HCT116 (cell line): ENCODE data around the gene HOXD9. TPM values are rescaled to one million over a fixed set of nuclear protein-coding genes. Genes with fewer than 3 reads are reported as not detected.

Source experiments
- ATAC-seq: fragments of 200-7000 bp; cut with Tn5 transposase; 2 replicates; pipeline ENCODE4 v1.9.1; 2020; ENCODE audit warnings: mild to moderate bottlenecking, moderate library complexity
- BruUV-seq: library from RNA; stranded (reverse); fragments of 400-500 nt; replicated peaks from 2 replicates; lab custom pipeline; 2021; lab: Mats Ljungman, UMichigan
- CTCF ChIA-PET: fragments of 300-600 bp; sonication (Branson Sonifier 250); formaldehyde crosslinking; loops from one replicate; lab custom pipeline; 2021; ENCODE audit warnings: antibody characterized with exemption; lab: Charles Lee
- POLR2A ChIA-PET: fragments of 300-600, 350-600 bp; sonication (Branson Sonifier 250); formaldehyde crosslinking; loops from one replicate; lab custom pipeline; 2021; ENCODE audit warnings: antibody characterized with exemption; lab: Charles Lee
- RAD21 ChIA-PET, 2 experiments: fragments of 300-600 bp; sonication (Branson Sonifier 250); formaldehyde crosslinking; loops; one replicate each; lab custom pipeline; 2023; ENCODE audit warnings: low total read pairs in 2 of 2; ENCODE audit not compliant: uncharacterized antibody in 2 of 2, unreplicated experiment in 2 of 2, low non-redundant PET in 1 of 2; lab: Charles Lee
- DNase-seq: peaks from one replicate; pipeline ENCODE4 v3.0.0-alpha.2; 2010; ENCODE audit warnings: low read depth, low spot score
- H2AFZ ChIP-seq: fragments of 200-600 bp; shearing (Covaris generic), sonication (generic); 2 replicates; pipeline ENCODE4 v1.6.1; 2017; ENCODE audit warnings: low read depth, mixed run types, mixed read lengths, antibody characterized with exemption, low read length; ENCODE audit not compliant: poor library complexity, severe bottlenecking
- H3K27ac ChIP-seq: 2 replicates; pipeline ENCODE4 v1.5.1; 2012; ENCODE audit warnings: low read depth, low read length
- H3K27me3 ChIP-seq: fragments of 200-600 bp; sonication (generic); 2 replicates; pipeline ENCODE4 v1.6.1; 2016; ENCODE audit warnings: mixed run types, low read length, mixed read lengths; ENCODE audit not compliant: insufficient read depth
- H3K36me3 ChIP-seq, 2 experiments: fragments of 200-500 bp in 1 of 2; fragments of 200-600 bp in 1 of 2; sonication (Bioruptor generic) in 1 of 2; sonication (generic) in 1 of 2; 2 replicates each; pipeline versions ENCODE4 v1.5.1 to v1.6.1; 2014 to 2016; ENCODE audit warnings: low read length in 2 of 2, inconsistent platforms in 1 of 2, mixed read lengths in 1 of 2, mixed run types in 1 of 2; ENCODE audit not compliant: insufficient read depth in 2 of 2, control insufficient read depth in 1 of 2
- H3K4me1 ChIP-seq, 2 experiments: fragments of 200-600 bp in 1 of 2; sonication (generic) in 1 of 2; 2 replicates each; pipeline versions ENCODE4 v1.5.1 to v1.6.1; 2012 to 2017; ENCODE audit warnings: low read length in 2 of 2, inconsistent platforms in 1 of 2, mild to moderate bottlenecking in 1 of 2, mixed read lengths in 1 of 2, mixed run types in 1 of 2, moderate library complexity in 1 of 2; ENCODE audit not compliant: insufficient read depth in 2 of 2, control insufficient read depth in 1 of 2
- H3K4me2 ChIP-seq: fragments of 200-600 bp; sonication (generic); 2 replicates; pipeline ENCODE4 v1.6.1; 2017; ENCODE audit warnings: mixed run types, low read length, mixed read lengths
- H3K4me3 ChIP-seq, 2 experiments: fragments of 200-600 bp in 1 of 2; sonication (generic) in 1 of 2; replicated peaks in 1 of 2; 2 replicates each; pipeline ENCODE4 v1.5.1; 2011 to 2016; ENCODE audit warnings: low read length in 2 of 2, control low read depth in 1 of 2, low read depth in 1 of 2, mild to moderate bottlenecking in 1 of 2, mixed read lengths in 1 of 2, mixed run types in 1 of 2
- H3K79me2 ChIP-seq: fragments of 200-600 bp; sonication (generic); 2 replicates; pipeline ENCODE4 v1.6.1; 2017; ENCODE audit warnings: mild to moderate bottlenecking, mixed run types, low read length, moderate library complexity, mixed read lengths; ENCODE audit not compliant: insufficient read depth
- H3K9ac ChIP-seq: fragments of 200-600 bp; sonication (generic); 2 replicates; pipeline ENCODE4 v1.6.1; 2016; ENCODE audit warnings: low read length, mixed read lengths
- H3K9me2 ChIP-seq: fragments of 200-600 bp; sonication (generic), shearing (Covaris generic); 2 replicates; pipeline ENCODE4 v1.6.1; 2017; ENCODE audit warnings: mixed run types, mild to moderate bottlenecking, moderate library complexity; ENCODE audit not compliant: insufficient read depth
- H3K9me3 ChIP-seq, 2 experiments: fragments of 200-500 bp in 1 of 2; fragments of 200-600 bp in 1 of 2; sonication (Bioruptor generic) in 1 of 2; sonication (generic) in 1 of 2; 2 replicates each; pipeline ENCODE4 v1.6.1; 2014 to 2017; ENCODE audit warnings: low read length in 2 of 2, mixed read lengths in 2 of 2, inconsistent platforms in 1 of 2, low read depth in 1 of 2, mild to moderate bottlenecking in 1 of 2, mixed run types in 1 of 2, moderate library complexity in 1 of 2; ENCODE audit not compliant: control insufficient read depth in 1 of 2, insufficient read depth in 1 of 2
- H4K20me1 ChIP-seq: fragments of 200-600 bp; sonication (generic), shearing (Covaris generic); 2 replicates; pipeline ENCODE4 v1.6.1; 2017; ENCODE audit warnings: mixed run types, mild to moderate bottlenecking, moderate library complexity; ENCODE audit not compliant: insufficient read depth
- CBX3 ChIP-seq: IDR thresholded peaks from 2 replicates; pipeline ENCODE4 v1.6.1; 2012; ENCODE audit warnings: low read depth
- EZH2 ChIP-seq: fragments of 200-600 bp; sonication (generic); IDR thresholded peaks from 2 replicates; pipeline ENCODE4 v1.6.1; 2017; ENCODE audit warnings: antibody characterized with exemption, mixed run types
- MAX ChIP-seq: IDR thresholded peaks from 2 replicates; pipeline ENCODE4 v1.6.1; 2012
- RAD21 ChIP-seq: IDR thresholded peaks from 2 replicates; pipeline ENCODE4 v1.6.1; 2012; ENCODE audit warnings: low read depth, mild to moderate bottlenecking
- SIN3A ChIP-seq: IDR thresholded peaks from 2 replicates; pipeline ENCODE4 v1.6.1; 2012; ENCODE audit warnings: low read depth
- SRF ChIP-seq: IDR thresholded peaks from 2 replicates; pipeline ENCODE4 v1.6.1; 2012; ENCODE audit warnings: low read depth
- ZFX ChIP-seq: fragments of 450-650 bp; IDR thresholded peaks from 2 replicates; pipeline ENCODE4 v1.6.1; 2017
- intact Hi-C: fragments of 100-400 bp; cut with micrococcal nuclease; formaldehyde crosslinking; loops from 2 replicates; pipeline ENCODE4 v1.10.0; 2022
- total RNA-seq: library from RNA; stranded (reverse); gene quantifications from one replicate; pipeline ENCODE4 v1.2.1, GENCODE V29; 2021; ENCODE audit not compliant: unreplicated experiment
- TF ChIP-seq, protein P1 (sequence below), 3 experiments: fragments of 200-600 bp in 1 of 3; sonication (generic) in 1 of 3; IDR thresholded peaks in 2 of 3; conservative IDR thresholded peaks in 1 of 3; 2 replicates each; pipeline ENCODE4 v1.5.1; 2012 to 2017; ENCODE audit warnings: low read depth in 2 of 3, low read length in 2 of 3, antibody characterized with exemption in 1 of 3, borderline replicate concordance in 1 of 3, control low read depth in 1 of 3, mild to moderate bottlenecking in 1 of 3, mixed read lengths in 1 of 3, mixed run types in 1 of 3, moderate library complexity in 1 of 3; ENCODE audit not compliant: insufficient read depth in 1 of 3

HOXD9 gene
- total RNA-seq, 1 experiment from 2014 or later, result not detected

- TF ChIP-seq, protein P1, sequence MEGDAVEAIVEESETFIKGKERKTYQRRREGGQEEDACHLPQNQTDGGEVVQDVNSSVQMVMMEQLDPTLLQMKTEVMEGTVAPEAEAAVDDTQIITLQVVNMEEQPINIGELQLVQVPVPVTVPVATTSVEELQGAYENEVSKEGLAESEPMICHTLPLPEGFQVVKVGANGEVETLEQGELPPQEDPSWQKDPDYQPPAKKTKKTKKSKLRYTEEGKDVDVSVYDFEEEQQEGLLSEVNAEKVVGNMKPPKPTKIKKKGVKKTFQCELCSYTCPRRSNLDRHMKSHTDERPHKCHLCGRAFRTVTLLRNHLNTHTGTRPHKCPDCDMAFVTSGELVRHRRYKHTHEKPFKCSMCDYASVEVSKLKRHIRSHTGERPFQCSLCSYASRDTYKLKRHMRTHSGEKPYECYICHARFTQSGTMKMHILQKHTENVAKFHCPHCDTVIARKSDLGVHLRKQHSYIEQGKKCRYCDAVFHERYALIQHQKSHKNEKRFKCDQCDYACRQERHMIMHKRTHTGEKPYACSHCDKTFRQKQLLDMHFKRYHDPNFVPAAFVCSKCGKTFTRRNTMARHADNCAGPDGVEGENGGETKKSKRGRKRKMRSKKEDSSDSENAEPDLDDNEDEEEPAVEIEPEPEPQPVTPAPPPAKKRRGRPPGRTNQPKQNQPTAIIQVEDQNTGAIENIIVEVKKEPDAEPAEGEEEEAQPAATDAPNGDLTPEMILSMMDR (IDR thresholded peaks at IDR 0.05 in 2 of 3, conservative IDR thresholded peaks at IDR 0.05 in 1 of 3; ENCODE audit: borderline replicate concordance in 1 of 3, insufficient read depth in 1 of 3, low read depth in 2 of 3, low read length in 2 of 3), result no peak
- TF ChIP-seq EZH2, result no peak
Observed at GRCh38 chr2:176117162-176117822, 5.2 kb upstream of the HOXD9 start (continued).

DNA sequence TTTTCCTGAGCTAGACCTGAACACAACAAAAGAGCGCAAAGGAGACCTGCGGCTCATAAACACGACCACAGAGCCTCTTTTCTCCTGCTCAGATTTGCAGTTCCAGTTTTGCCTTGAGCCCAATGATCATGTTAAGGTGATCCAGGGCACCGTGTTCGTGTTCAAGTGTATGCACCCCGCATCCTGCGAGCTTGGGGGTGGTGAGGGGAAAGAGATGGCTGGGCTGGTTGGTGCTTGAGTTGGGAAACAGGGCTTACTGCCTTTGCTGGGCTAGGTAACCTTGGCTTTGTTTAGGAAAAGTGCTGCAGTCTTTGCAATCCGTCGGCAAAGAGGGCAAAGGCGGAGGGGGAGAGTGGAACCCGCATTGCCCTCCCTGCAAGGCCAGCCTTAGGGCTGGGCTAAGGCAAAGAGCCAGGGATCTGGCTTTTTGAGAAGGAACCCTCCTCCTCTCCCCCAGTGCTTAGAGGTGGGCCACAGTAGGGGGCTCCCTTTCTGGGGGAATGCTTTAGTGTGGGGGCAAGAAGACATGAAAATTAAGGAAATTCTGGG is 4.6 kb upstream of the HOXD9 start:
- no peaks in the 10 kb centered on the region for H3K9me2 ChIP-seq
- ChIA-PET RAD21 (no interaction called here), CTCF (no interaction called here), POLR2A (no interaction called here)
- H3K36me3 ChIP-seq, result no peaks in the 10 kb centered on the region
- DNase-seq (no peak), ATAC-seq (no peak)
- no peak overlapping the region for H3K27ac ChIP-seq
- peaks cover 0 to 5% of the 10 kb centered on the region in 2 experiments; a peak in 1 of 4 replicates for H3K4me1 ChIP-seq
- intact Hi-C loops, result no loop called here
- no peak overlapping the region for H3K4me3 ChIP-seq
- no peaks in the 10 kb centered on the region for H3K79me2 ChIP-seq
- no peak overlapping the region for H3K9ac ChIP-seq
- H3K9me3 ChIP-seq, result no peaks in the 10 kb centered on the region
- no peak overlapping the region for H2AFZ ChIP-seq
- no peaks in the 10 kb centered on the region for H4K20me1 ChIP-seq
- H3K27me3 ChIP-seq, result no peaks in the 10 kb centered on the region
- no peak overlapping the region for H3K4me2 ChIP-seq
- TF ChIP-seq SIN3A (no peak), SRF (no peak), MAX (no peak), EZH2 (no peak), ZFX (no peak), CBX3 (no peak), RAD21 (no peak)
- TF ChIP-seq, all 23 proteins: peak for 0
- BruUV-seq, result no TSS peak
